Muscle layer of duodenum (tissue), 2 donors: Measurements from ENCODE around the gene MSH3.
"Not testable (repeated sequence)": the region's sequence is repeated elsewhere in the genome, so short reads cannot be mapped to it uniquely, and the experiment has no call there.

Experiments used
- H3K27ac ChIP-seq: one replicate; pipeline ENCODE4 v1.7.0; 2013; ENCODE audit warnings: mild to moderate bottlenecking, low read length
- H3K27me3 ChIP-seq: one replicate; pipeline ENCODE4 v1.7.0; 2013; ENCODE audit warnings: low read depth, mild to moderate bottlenecking, control low read depth, low read length
- H3K36me3 ChIP-seq, 2 donors: one replicate each; pipeline ENCODE4 v1.7.0; 2013; ENCODE audit warnings: low read length in 2 of 2, control low read depth in 1 of 2, mild to moderate bottlenecking in 1 of 2; ENCODE audit not compliant: insufficient read depth in 2 of 2, control insufficient read depth in 1 of 2
- H3K4me1 ChIP-seq, 2 donors: one replicate each; pipeline ENCODE4 v1.7.0; 2013; ENCODE audit warnings: low read length in 2 of 2, mild to moderate bottlenecking in 2 of 2, control low read depth in 1 of 2, moderate library complexity in 1 of 2; ENCODE audit not compliant: insufficient read depth in 2 of 2, control insufficient read depth in 1 of 2
- H3K4me3 ChIP-seq, 2 donors: one replicate each; pipeline ENCODE4 v1.7.0; 2013; ENCODE audit warnings: low read length in 2 of 2, low read depth in 1 of 2, mild to moderate bottlenecking in 1 of 2
- H3K9me3 ChIP-seq, 2 donors: one replicate each; pipeline ENCODE4 v1.7.0; 2013; ENCODE audit warnings: low read length in 2 of 2, control low read depth in 1 of 2, mild to moderate bottlenecking in 1 of 2; ENCODE audit not compliant: control insufficient read depth in 1 of 2
- donor health status: healthy.

MSH3 gene

DNA sequence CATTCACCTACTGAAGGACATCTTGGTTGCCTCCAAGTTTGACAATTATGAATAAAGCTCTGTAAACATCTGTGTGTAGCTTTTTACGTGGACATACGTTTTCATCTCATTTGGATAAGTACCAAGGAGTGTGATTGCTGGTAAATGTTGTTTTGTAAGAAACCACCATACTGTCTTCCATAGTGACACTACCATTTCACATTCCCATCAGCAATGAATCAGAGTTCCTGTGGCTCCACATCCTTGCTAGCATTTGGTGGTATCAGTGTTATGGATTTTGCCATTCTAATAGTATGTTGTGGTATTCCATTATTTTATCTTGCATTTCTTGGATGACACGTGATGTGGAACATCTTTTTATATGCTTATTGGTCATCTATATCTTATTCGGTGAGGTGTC, 227.3 kb downstream of the MSH3 start:
- Histone ChIP-seq H3K36me3 (peaks cover 0 to 23% of the 10 kb centered on the region in 2 donors), H3K27ac (no peak overlapping the region), H3K9me3 (no peaks in the 10 kb centered on the region), H3K27me3 (no peaks in the 10 kb centered on the region), H3K4me1 (no peaks in the 10 kb centered on the region), H3K4me3 (no peak overlapping the region)

DNA sequence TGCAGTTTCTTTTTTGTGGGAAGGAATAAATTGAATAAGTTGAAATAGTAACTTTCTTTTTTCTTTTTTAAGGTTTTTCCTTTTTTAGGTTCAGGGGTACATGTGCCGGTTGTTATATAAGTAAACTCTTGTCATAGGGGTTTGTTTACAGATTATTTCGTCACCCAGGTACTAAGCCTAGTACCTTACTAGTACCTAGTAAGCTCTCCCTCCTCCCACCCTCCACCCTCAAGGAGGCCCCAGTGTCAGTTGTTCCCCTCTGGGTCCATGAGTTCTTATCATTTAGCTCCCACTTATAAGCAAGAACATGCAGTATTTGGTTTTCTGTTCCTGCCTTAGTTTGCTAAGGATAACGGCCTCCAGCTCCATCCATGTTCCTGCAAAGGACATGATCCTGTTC, 228.9 kb downstream of the MSH3 start:
- not testable (repeated sequence) for H3K4me3 ChIP-seq, H3K36me3 ChIP-seq, H3K27me3 ChIP-seq, H3K4me1 ChIP-seq, H3K9me3 ChIP-seq, H3K27ac ChIP-seq

DNA sequence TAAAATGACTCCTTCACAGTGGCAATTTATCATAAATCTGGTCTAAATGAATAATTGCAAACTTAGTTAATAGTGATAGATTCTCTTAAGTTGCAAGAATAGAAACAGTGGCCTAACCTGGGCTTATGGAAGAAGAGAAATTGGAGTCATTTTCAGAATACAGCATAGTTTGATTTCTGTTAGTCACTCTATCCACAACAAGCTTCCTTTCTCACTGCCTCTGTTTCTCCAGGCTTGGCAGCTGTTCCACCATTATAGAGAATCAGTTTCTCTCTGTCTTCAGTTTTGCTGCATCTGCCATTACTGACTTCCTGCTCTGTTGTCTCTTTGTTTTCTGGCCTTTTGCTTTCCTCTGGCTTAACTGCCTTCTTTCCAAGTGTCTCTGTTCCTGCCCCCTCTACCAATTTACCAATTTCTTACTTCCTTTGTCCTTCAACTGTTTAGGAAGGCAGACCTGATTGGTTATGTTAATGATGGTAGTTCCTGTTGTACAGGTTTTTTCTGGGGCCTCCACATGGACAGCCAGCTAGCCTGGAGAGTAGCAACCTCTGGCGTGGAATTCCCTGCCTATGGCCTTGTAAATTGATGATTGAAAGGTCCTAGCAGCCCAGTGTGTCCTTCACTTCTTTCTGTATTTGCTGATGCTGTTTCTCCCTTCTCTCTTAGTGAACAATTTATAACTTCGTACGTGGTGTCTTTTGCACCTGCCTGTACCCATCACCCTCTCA, 229.8 kb downstream of the MSH3 start:
- Histone ChIP-seq H3K27me3 (no peaks in the 10 kb centered on the region), H3K4me1 (no peaks in the 10 kb centered on the region), H3K4me3 (no peak overlapping the region), H3K9me3 (no peaks in the 10 kb centered on the region), H3K27ac (no peak overlapping the region), H3K36me3 (peaks cover 0 to 14% of the 10 kb centered on the region in 2 donors)

DNA sequence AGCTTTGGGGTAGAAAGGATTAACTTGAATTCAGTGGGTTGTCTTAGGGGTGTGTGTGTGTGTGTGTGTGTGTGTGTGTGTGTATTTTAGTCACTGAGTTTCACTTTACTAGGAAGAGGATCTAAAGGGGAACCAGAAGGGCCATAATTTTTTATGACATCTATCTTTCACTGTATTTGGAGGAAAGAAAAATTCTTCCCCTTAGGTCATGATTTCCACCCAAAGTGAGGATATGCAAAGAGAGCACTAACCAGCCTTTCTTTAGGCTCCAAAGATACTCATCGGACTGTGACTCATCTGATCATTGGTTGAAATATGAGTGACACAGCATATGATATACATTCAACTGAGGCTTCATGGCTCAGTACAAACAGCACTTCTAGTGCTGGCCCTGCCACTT, 230.5 kb downstream of the MSH3 start:
- H3K27ac ChIP-seq, result no peak overlapping the region
- H3K36me3 ChIP-seq, result peaks cover 0 to 14% of the 10 kb centered on the region in 2 donors
- H3K4me3 ChIP-seq, result no peak overlapping the region
- no peaks in the 10 kb centered on the region for H3K4me1 ChIP-seq
- H3K9me3 ChIP-seq, result no peaks in the 10 kb centered on the region
- H3K27me3 ChIP-seq, result no peaks in the 10 kb centered on the region

DNA sequence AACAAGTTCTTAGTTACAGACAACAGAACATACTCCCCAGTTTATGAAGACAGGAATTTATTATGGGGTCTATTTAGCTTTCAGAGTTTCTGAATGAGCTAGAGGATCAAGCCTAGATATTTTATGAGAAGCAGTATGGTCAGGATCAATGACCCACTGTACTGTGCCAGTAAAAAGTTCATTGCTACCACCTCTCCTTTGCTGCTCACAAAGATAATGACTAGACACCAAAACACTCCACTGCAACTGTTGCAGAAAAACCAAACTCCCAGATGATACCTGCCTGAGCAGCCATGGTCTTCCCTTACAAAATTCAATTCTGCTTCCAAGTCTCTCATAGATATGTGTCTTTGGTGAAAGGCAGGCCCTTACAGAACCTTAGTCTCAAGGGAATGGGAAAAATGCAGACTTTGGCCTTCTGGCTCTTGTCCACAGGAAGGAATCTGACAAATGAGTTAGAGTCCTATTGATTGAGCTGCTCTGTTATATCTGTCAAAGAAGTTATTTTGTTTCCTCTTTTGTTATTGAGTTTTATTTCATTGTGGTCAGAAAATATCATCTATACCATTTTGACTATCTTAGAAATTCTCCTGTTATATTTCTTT, 231.0 kb downstream of the MSH3 start:
- H3K9me3 ChIP-seq, result no peaks in the 10 kb centered on the region
- H3K27ac ChIP-seq, result no peak overlapping the region
- no peak overlapping the region for H3K4me3 ChIP-seq
- H3K27me3 ChIP-seq, result no peaks in the 10 kb centered on the region
- H3K4me1 ChIP-seq, result no peaks in the 10 kb centered on the region
- peaks cover 0 to 14% of the 10 kb centered on the region in 2 donors for H3K36me3 ChIP-seq

DNA sequence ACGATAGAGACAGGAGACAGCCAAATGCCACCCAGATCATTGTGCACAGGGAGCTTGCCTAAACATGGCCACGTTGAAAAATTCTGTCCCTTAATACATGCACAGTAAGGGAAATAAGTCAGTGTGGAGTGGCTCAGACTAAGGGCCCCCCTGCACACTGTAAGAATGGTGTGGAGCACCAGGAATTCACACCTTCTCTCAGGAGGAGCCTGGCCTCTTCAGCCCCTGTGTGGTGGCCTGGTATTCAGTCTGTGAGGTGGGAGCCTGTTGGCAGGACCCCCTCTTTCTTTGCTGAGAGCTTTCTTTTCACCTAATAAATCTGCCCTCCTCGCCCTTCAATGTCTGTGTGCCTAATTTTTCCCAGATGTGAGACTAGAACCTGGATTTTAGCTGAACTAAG, 239.6 kb downstream of the MSH3 start:
- no peaks in the 10 kb centered on the region for H3K4me1 ChIP-seq
- no peaks in the 10 kb centered on the region for H3K9me3 ChIP-seq
- H3K27me3 ChIP-seq, result no peaks in the 10 kb centered on the region
- H3K4me3 ChIP-seq, result no peak overlapping the region
- H3K36me3 ChIP-seq, result peaks cover under 1 to 5% of the 10 kb centered on the region in 2 donors
- H3K27ac ChIP-seq, result no peak overlapping the region

DNA sequence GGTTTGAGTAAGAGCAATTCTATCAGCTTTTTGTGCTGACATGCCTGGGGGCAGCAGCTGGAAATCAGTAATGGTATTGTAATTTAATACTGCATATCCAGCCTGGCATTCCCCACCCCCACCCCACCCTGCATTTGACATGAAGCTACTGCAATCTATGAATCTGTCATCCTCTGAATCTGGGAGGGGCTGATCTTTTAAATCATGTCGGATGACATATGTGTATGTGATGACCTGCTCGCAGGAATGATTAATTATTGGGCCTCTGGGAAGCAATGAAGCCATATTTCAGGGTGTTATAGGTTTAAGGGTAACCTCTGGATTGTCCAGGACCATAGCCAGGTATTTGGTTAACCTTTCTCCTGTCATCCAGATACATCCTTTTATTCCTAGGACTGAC, 241.1 kb downstream of the MSH3 start:
- Histone ChIP-seq H3K27me3 (no peaks in the 10 kb centered on the region), H3K9me3 (no peaks in the 10 kb centered on the region), H3K4me1 (no peaks in the 10 kb centered on the region), H3K4me3 (no peak overlapping the region), H3K27ac (no peak overlapping the region), H3K36me3 (peaks cover 0 to 5% of the 10 kb centered on the region in 2 donors)

DNA sequence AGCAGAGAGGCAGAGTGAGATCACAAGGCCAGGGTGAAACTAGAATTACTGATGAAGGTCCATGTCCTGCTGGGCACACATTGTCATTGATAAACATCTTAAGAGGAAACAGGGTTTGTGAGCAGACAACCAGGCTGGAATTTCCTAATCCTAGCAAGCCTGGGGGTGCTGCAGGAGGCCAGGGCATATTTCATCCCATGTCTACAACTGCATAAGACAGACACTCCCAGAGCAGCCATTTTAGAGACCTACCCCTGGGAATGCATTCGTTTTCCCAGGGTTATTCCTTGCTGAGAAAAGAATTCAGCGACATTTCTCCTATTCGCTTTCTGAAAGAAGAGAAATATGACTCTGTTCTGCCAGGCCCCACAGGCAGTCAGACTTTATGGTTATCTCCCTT, 248.2 kb downstream of the MSH3 start:
- not testable (repeated sequence) for H3K4me3 ChIP-seq, H3K27me3 ChIP-seq, H3K9me3 ChIP-seq, H3K27ac ChIP-seq, H3K36me3 ChIP-seq, H3K4me1 ChIP-seq

DNA sequence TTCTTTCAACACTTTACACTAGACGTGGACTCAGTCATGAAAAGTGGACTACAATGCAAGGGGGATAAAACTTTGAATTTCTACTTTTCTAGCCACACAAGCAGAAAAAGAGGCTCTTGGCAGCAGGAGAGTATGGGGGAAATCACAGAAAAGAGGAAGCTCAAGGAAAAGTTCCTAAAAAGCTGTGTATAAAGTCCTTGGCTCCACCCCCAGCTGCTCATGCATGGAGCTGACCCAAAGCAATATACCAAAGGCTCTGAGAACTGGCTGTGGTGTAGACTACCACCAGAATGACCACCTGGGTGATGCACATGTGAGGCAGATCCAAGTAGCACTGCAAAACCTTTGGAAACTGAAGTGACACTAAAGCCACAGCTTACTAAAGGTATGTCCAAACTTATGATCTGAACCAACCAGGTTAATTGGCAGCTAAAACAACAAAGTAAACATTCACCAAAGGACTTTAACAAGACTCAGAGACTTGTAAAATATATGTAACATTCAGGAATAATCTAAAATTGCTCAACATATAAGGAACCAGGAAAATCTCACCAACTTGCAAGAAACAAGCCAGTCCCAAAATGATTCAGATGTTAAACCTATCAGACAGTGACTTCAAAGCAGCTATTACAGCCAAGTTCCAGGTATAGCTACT, 250.2 kb downstream of the MSH3 start:
- Histone ChIP-seq H3K27me3 (no peaks in the 10 kb centered on the region), H3K4me3 (no peak overlapping the region), H3K27ac (no peak overlapping the region), H3K36me3 (no peaks in the 10 kb centered on the region), H3K4me1 (no peaks in the 10 kb centered on the region), H3K9me3 (peaks cover 0 to 8% of the 10 kb centered on the region in 2 donors)

DNA sequence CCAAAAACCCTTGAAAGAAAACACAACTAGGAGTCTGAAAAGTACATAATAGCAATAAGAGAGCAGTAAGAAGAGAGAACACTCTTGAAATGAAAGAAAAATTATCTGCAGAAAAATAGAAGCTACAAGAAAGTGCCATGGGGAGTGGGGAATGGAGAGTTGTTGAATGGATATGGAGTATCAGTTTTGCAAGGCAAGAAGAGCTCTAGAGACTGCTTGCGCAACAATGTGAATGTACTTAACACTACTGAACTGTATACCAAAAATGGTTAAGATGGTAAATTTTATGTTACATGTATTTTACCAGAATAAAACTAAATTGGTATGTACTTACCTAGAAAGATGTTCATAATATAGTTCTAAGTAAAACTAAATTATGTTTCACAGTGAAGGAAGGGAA, 251.0 kb downstream of the MSH3 start:
- Histone ChIP-seq H3K27ac (no peak overlapping the region), H3K4me3 (no peak overlapping the region), H3K4me1 (no peaks in the 10 kb centered on the region), H3K27me3 (no peaks in the 10 kb centered on the region), H3K36me3 (no peaks in the 10 kb centered on the region), H3K9me3 (peaks cover 0 to 8% of the 10 kb centered on the region in 2 donors)

DNA sequence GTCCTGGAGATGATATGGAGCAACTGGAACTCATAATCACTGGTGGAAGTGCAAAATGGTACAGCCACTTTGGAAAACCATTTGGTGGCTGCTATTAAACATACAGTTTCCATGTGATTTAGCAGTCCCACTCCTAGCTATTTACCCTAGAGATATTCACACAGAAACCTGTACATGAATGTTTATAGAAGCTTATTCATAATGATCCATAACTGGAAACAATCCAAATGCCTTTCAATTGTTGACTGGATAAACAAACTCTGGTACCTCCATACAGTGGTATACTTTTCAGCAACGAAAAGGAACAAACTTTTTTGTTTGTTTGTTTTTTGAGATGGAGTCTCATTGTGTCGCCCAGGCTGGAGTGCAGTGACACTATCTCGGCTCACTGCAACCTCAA, 258.0 kb downstream of the MSH3 start:
- H3K27me3 ChIP-seq, result no peaks in the 10 kb centered on the region
- no peak overlapping the region for H3K27ac ChIP-seq
- H3K9me3 ChIP-seq, result peaks cover 0 to 3% of the 10 kb centered on the region in 2 donors
- H3K36me3 ChIP-seq, result no peaks in the 10 kb centered on the region
- H3K4me1 ChIP-seq, result no peaks in the 10 kb centered on the region
- H3K4me3 ChIP-seq, result no peak overlapping the region
